ENCODE data around the gene PXDC1.

Gene PXDC1, protein sequence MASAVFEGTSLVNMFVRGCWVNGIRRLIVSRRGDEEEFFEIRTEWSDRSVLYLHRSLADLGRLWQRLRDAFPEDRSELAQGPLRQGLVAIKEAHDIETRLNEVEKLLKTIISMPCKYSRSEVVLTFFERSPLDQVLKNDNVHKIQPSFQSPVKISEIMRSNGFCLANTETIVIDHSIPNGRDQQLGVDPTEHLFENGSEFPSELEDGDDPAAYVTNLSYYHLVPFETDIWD

DNA sequence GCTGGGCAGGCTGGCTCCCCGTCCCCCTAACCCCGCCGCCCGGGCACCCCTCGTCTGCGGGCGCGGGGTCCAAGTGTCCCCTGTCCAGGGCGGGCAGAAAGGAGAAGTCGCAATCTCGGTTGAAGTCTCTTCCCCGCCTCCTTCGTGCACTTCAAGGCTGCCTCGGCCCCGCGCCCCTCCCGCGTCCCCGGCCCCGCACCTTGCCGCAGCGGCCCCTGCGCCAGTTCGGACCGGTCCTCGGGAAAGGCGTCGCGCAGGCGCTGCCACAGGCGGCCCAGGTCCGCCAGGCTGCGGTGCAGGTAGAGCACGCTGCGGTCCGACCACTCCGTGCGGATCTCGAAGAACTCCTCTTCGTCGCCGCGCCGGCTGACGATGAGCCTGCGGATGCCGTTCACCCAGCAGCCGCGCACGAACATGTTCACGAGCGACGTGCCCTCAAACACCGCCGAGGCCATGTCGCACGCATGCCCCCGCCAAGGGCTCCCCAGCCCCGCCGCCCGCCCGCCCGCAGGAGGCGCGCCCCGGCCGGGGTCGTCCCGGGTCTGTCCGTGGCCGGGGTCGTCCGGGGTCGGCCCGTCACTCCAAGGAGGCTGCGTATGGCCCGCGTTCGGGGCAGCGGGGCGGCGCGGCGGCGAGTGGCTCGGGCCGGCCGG lies at the start of gene PXDC1:
PXDC1 (minus strand) TSS at position 637 of the 653 bp plus-strand sequence; CDS start at position 455, 182 bp downstream.
- peak within 1 kb of the TSS; percentile 94 for H3K4me3 ChIP-seq (ENCODE audit: low read length)
- DNase-seq (ENCODE audit: low read depth) = no peak
- TF ChIP-seq, protein P1, sequence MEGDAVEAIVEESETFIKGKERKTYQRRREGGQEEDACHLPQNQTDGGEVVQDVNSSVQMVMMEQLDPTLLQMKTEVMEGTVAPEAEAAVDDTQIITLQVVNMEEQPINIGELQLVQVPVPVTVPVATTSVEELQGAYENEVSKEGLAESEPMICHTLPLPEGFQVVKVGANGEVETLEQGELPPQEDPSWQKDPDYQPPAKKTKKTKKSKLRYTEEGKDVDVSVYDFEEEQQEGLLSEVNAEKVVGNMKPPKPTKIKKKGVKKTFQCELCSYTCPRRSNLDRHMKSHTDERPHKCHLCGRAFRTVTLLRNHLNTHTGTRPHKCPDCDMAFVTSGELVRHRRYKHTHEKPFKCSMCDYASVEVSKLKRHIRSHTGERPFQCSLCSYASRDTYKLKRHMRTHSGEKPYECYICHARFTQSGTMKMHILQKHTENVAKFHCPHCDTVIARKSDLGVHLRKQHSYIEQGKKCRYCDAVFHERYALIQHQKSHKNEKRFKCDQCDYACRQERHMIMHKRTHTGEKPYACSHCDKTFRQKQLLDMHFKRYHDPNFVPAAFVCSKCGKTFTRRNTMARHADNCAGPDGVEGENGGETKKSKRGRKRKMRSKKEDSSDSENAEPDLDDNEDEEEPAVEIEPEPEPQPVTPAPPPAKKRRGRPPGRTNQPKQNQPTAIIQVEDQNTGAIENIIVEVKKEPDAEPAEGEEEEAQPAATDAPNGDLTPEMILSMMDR (conservative IDR thresholded peaks at IDR 0.05; ENCODE audit: low read length) = no peak

DNA sequence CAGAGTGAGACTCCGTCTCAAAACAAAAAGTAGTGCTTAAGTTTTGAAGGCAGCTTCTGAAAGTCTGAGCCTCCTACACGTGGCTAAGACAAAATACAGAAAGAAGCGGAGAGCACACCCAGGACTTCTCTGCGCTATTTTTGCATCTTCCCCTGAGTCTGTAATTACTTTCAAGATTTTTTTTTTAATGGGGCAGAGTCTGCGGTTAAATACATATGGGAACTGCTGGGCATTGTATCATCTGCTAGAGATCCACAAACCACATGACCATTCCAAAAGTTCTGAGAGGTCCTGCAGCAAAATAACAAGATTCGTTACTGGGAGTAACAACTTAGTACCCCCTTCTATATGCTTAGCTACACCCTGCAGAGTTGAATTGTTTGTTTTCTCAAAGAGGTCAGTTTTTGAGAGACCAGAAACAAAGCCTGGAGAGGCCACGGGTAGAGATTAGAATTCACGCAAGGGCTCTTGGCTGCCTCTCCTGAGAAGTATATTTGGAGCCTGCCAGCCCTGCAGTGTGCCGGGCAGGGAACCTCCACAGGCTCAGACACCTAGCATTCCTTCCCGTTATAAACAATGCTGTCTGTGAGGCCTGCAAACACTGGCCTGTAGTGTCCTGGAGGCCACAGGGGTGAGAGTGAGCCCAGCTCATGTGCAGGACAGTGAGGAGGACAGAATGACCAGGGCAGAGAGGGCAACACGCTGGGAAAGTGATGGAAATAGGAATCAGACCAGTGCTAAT lies 49.5 kb upstream of the PXDC1 start:
- peak; percentile 60 for DNase-seq (ENCODE audit: low read depth)
- H3K4me3 ChIP-seq (ENCODE audit: low read length) = no peak overlapping the region
- TF ChIP-seq, protein P1 (conservative IDR thresholded peaks at IDR 0.05; ENCODE audit: low read length) = no peak

DNA sequence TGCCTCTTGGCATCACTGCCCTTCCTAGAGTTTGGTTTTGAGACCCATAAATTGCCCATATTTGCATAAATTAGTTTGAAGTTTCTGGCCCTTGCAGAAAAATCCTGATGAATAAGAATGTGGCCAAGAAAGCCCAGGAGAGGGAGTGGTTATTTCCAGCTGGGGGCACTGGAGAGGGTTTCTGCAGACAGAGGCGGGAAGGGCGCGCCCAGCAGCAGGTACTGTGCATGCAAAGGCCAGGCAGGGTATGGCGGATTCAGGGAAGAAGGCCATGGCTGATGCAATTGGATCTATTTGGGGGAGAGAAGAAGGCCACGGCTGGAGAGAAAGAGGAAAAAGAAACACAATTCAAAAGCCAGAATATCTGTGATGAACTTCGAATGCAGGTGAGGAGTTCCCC lies 48.2 kb upstream of the PXDC1 start:
- TF ChIP-seq, protein P1 (conservative IDR thresholded peaks at IDR 0.05; ENCODE audit: low read length) = no peak
- DNase-seq (ENCODE audit: low read depth) = no peak
- H3K4me3 ChIP-seq (ENCODE audit: low read length) = no peak overlapping the region

DNA sequence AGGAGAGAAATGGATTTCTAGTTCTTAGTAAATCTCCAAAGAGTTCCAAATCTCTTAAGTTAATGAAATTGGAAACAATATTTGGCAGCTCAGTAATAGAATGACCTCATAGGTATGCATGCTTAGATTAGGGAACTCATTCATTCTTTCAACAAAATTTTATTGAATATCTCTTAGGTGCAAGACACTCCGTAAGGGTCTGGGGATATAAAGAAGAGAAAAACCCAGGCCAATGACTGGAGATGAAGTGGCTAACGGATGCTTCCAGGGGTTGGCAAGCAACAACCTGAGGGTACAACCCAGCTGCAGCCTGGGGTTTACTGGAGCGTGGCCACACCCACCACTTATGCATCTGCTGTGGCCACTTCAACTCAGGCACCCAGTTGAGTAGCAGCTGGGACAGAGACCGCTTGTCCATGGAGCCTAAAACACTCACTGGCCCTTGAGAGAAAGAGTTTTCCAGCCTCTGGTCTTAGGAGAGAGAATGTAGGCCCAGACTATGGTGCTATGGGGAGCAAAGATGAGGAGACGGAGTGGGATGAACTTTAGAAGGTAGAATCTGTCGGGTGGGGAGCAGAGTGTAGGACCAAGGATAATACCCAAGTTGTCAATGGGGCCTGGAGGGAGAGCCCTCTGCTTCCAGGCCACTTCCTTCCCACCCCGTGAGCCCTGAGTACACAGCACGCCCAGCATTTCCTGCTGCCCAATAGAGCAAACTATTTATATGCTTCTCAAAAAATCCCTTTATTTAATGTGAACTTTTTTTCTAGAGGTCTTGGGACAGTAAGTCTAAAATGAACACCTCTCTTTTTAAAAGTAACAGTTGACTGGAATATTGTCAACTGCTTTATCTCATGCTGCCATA lies 46.8 kb upstream of the PXDC1 start:
- TF ChIP-seq, protein P1 (conservative IDR thresholded peaks at IDR 0.05; ENCODE audit: low read length) = no peak
- no peak overlapping the region for H3K4me3 ChIP-seq (ENCODE audit: low read length)
- no peak for DNase-seq (ENCODE audit: low read depth)

DNA sequence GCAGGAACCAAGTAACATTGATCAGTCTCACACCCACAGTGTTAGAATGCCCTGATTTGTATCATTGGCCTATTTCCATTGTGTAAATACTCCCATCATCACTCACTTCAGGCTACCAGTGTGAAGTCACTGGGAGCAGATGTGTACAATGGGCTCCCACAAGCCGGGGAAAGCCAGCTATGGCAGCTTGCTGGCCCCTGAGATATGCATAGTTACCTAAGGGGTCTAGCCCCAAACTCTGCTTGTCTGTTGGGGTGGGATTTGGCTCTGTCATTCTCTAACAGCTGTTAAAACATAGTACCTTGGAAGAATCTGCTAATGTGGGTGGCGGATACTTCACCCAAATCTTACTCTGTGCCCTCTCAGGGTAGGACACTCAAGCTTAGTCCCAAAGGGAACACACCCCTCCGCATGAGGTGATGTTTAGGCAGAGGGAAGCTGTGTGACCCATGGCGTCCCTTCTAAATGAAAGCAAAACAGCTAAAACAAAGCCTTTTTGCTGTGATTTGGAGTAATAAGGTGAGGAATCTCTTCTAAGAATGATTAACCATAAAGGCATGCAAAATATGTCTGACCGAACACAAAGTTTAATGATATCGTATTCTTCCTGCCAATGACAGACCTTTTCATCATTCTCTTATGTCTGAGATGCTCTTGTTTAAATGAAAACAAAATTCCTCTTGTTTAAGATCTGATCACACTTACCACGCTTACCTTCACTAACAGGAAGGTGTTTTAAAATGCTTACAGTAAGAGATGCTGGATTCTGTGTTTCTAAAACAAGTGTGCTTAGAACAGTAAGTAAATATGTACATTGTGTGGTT lies 45.9 kb upstream of the PXDC1 start:
- H3K4me3 ChIP-seq (ENCODE audit: low read length) = 0 out of 2 replicates have a peak overlapping the region, but pooled peaks have one; percentile 10
- peak; percentile 91 for DNase-seq (ENCODE audit: low read depth)
- TF ChIP-seq, protein P1 (conservative IDR thresholded peaks at IDR 0.05; ENCODE audit: low read length) = no peak

DNA sequence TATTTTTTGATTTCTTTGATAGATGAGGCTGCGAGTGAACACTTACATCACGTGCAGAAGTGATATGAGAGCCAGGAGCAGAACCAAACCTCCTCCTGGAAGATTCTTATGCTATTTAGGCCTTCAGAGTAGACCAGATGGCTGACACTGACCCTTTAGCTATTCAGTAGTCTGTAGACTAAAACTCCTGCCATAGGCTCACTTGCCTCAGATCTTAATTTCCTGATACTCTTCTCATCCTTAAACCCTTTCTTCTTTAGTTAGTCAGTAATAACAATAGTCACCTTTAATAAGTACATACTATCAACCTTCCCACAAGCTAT lies 45.2 kb upstream of the PXDC1 start:
- DNase-seq (ENCODE audit: low read depth) = no peak
- TF ChIP-seq, protein P1 (conservative IDR thresholded peaks at IDR 0.05; ENCODE audit: low read length) = no peak
- no peak overlapping the region for H3K4me3 ChIP-seq (ENCODE audit: low read length)

Measured in AG10803 (cell line).